Right atrium auricular region (tissue), 2 donors: Measurements from ENCODE around the gene PPP1R14B. TPM values are rescaled to one million over a fixed set of nuclear protein-coding genes. Genes with fewer than 3 reads are reported as not detected.

ENCODE experiments used
- DNase-seq: peaks from one replicate; pipeline ENCODE4 v3.0.0-alpha.2; 2019; ENCODE audit warnings: low spot score
- H3K27ac ChIP-seq, 2 donors: fragments of 200-600 bp; sonication (generic); 1 replicate in 1 of 2; 2 replicates in 1 of 2; pipeline ENCODE4 v1.5.1; 2016 to 2019
- H3K27me3 ChIP-seq, 2 donors: fragments of 200-600 bp; sonication (generic); one replicate each; pipeline versions ENCODE4 v1.5.1 to v1.6.0; 2017 to 2019
- H3K36me3 ChIP-seq: fragments of 200-600 bp; sonication (generic); one replicate; pipeline ENCODE4 v1.5.1; 2016
- H3K4me1 ChIP-seq, 2 donors: fragments of 200-600 bp; sonication (generic); one replicate each; pipeline versions ENCODE4 v1.5.1 to v1.6.0; 2017 to 2019
- H3K4me3 ChIP-seq, 2 donors: fragments of 200-600 bp; sonication (generic); 1 replicate in 1 of 2; 2 replicates in 1 of 2; pipeline ENCODE4 v1.5.1; 2017 to 2019; ENCODE audit warnings: mild to moderate bottlenecking in 1 of 2, moderate library complexity in 1 of 2
- H3K9me3 ChIP-seq, 2 donors: fragments of 200-600 bp; sonication (generic); one replicate each; pipeline ENCODE4 v1.5.1; 2019
- CTCF ChIP-seq, 2 donors: fragments of 200-600 bp; sonication (generic); IDR thresholded peaks; one replicate each; pipeline ENCODE4 v1.5.1; 2019; ENCODE audit warnings: antibody characterized with exemption in 2 of 2
- total RNA-seq, 2 donors: library from RNA; depleted of rRNA; stranded (reverse); fragments of >200 nt; gene quantifications; one replicate each; pipeline ENCODE4 v1.1.0, GENCODE V29; 2016

Gene PPP1R14B
- total RNA-seq, 2 donors from 2014 or later, result 76.4 to 99.2 TPM

GRCh38 chr11:64243236-64243854 lies 3.4 kb downstream of the PPP1R14B start:
- no peak for DNase-seq
- Histone ChIP-seq H3K4me1 (peaks cover 0 to 54% of the 10 kb centered on the region in 2 donors), H3K4me3 (no peak overlapping the region), H3K27ac (peak overlapping the region in 1 of 2 donors; percentile 97), H3K27me3 (no peaks in the 10 kb centered on the region), H3K9me3 (no peaks in the 10 kb centered on the region), H3K36me3 (peaks cover 10% of the 10 kb centered on the region)
- no peak for TF ChIP-seq CTCF (IDR thresholded peaks at IDR 0.05)

GRCh38 chr11:64241491-64242374 lies 5.0 kb downstream of the PPP1R14B start:
- Histone ChIP-seq H3K36me3 (peaks cover 10% of the 10 kb centered on the region), H3K4me1 (peaks cover 0 to 55% of the 10 kb centered on the region in 2 donors), H3K27ac (peak overlapping the region; percentile 97 to 99), H3K27me3 (no peaks in the 10 kb centered on the region), H3K4me3 (peak overlapping the region; percentile 75 to 85), H3K9me3 (no peaks in the 10 kb centered on the region)
- DNase-seq, result no peak
- TF ChIP-seq CTCF (IDR thresholded peaks at IDR 0.05), result no peak

- peak; percentile 100 for DNase-seq
- no peaks in the 10 kb centered on the region for H3K9me3 ChIP-seq
- H3K4me1 ChIP-seq, result peaks cover 0 to 59% of the 10 kb centered on the region in 2 donors
- peak overlapping the region; percentile 97 to 99 for H3K27ac ChIP-seq
- H3K36me3 ChIP-seq, result peaks cover 12% of the 10 kb centered on the region
- peak overlapping the region; percentile 59 to 85 for H3K4me3 ChIP-seq
- H3K27me3 ChIP-seq, result no peaks in the 10 kb centered on the region
- no peak for TF ChIP-seq CTCF (IDR thresholded peaks at IDR 0.05)
Observed at GRCh38 chr11:64241241-64241490, 5.6 kb downstream of the PPP1R14B start.

GRCh38 chr11:64240435-64241240 lies 6.1 kb downstream of the PPP1R14B start, which contains the start of gene FKBP2:
Gene FKBP2, plus strand, starts transcription at chr11:64241095. Its CDS starts 1,293 bp downstream, at chr11:64242388.
- TF ChIP-seq CTCF (IDR thresholded peaks at IDR 0.05), result no peak
- H3K27ac ChIP-seq, result peak within 1 kb of the TSS; percentile 97 to 99
- peak within 1 kb of the TSS; percentile 75 to 85 for H3K4me3 ChIP-seq
- peaks cover 16% of the 10 kb centered on the region for H3K36me3 ChIP-seq
- H3K4me1 ChIP-seq, result peaks cover 0 to 59% of the 10 kb centered on the region in 2 donors
- no peaks in the 10 kb centered on the region for H3K9me3 ChIP-seq
- peak; percentile 98 for DNase-seq
- H3K27me3 ChIP-seq, result no peaks in the 10 kb centered on the region

GRCh38 chr11:64239662-64240434 lies 6.9 kb downstream of the PPP1R14B start:
- no peaks in the 10 kb centered on the region for H3K9me3 ChIP-seq
- no peak for TF ChIP-seq CTCF (IDR thresholded peaks at IDR 0.05)
- peaks cover 16% of the 10 kb centered on the region for H3K36me3 ChIP-seq
- no peak for DNase-seq
- H3K4me3 ChIP-seq, result peak overlapping the region; percentile 59 to 85
- peak overlapping the region; percentile 97 to 99 for H3K27ac ChIP-seq
- H3K4me1 ChIP-seq, result peaks cover 0 to 59% of the 10 kb centered on the region in 2 donors
- no peaks in the 10 kb centered on the region for H3K27me3 ChIP-seq
